NCI-H1417 treated with DMSO at 0.1 percent for 48 hours (cell line): ENCODE results near the gene DHX29.

ENCODE experiments used
- DNase-seq: peaks from one replicate; lab custom pipeline; 2025; lab: John Stamatoyannopoulos, UW

Gene DHX29

GRCh38 chr5:55231919-55232270 lies 75.6 kb downstream of the DHX29 start:
- no peak for DNase-seq

GRCh38 chr5:55231029-55231918 lies 76.2 kb downstream of the DHX29 start:
- no peak for DNase-seq

GRCh38 chr5:55230086-55230629 lies 77.3 kb downstream of the DHX29 start:
- DNase-seq, result no peak

- DNase-seq, result no peak
Measured at GRCh38 chr5:55227664-55228430, 79.6 kb downstream of the DHX29 start.

- no peak for DNase-seq
Measured at GRCh38 chr5:55226934-55227663, 80.4 kb downstream of the DHX29 start, which contains the start of gene MCIDAS. Gene MCIDAS, minus strand, starts transcription at chr5:55227315. Its CDS starts 177 bp downstream, at chr5:55227138.

GRCh38 chr5:55226027-55226933 lies 81.2 kb downstream of the DHX29 start:
- no peak for DNase-seq

GRCh38 chr5:55225346-55225745 lies 82.1 kb downstream of the DHX29 start:
- DNase-seq, result no peak

- DNase-seq, result no peak
Measured at GRCh38 chr5:55223812-55224240, 83.7 kb downstream of the DHX29 start.

GRCh38 chr5:55222985-55223811 lies 84.3 kb downstream of the DHX29 start:
- DNase-seq, result no peak

GRCh38 chr5:55222092-55222984 lies 85.2 kb downstream of the DHX29 start:
- no peak for DNase-seq

GRCh38 chr5:55220433-55221185 lies 86.9 kb downstream of the DHX29 start:
- DNase-seq, result no peak

- no peak for DNase-seq
Measured at GRCh38 chr5:55219770-55220169, 87.7 kb downstream of the DHX29 start.

GRCh38 chr5:55218967-55219366 lies 88.5 kb downstream of the DHX29 start:
- DNase-seq, result no peak

- DNase-seq, result no peak
Measured at GRCh38 chr5:55211184-55211874, 96.2 kb downstream of the DHX29 start.
